NCI-H345 treated with DMSO at 0.1 percent for 48 hours (cell line): ENCODE measurements around the gene UGGT2.
"Not testable (repeated sequence)": the region's sequence is repeated elsewhere in the genome, so short reads cannot be mapped to it uniquely, and the experiment has no call there.

Source experiments
- DNase-seq: peaks from one replicate; lab custom pipeline; 2025; ENCODE audit not compliant: unreplicated experiment; lab: John Stamatoyannopoulos, UW

Gene UGGT2

GRCh38 chr13:95972651-95973050 lies 80.5 kb downstream of the UGGT2 start:
- not testable (repeated sequence) for DNase-seq

- DNase-seq, result no peak
Measured at GRCh38 chr13:95970878-95971277, 82.3 kb downstream of the UGGT2 start.

DNA sequence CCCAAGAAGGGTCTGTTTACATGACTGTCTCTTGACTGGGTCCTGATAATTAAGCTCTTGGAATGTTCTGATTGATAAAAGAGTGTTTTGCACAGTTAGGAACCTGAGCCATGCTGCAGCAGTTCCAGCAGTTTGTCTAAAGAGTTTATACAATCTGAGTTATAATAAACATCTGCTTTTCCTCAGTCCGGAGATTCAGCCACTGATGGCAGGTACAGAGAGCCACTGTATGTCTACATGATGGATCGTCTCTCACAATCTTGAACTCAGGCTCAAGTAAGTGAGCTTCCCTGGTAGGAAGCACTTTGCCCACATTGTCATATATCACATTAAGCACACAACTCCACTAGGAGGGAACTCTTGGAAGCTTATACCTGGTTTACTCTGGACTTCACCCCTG lies 84.3 kb downstream of the UGGT2 start:
- DNase-seq, result no peak

- DNase-seq, result no peak
Measured at GRCh38 chr13:95957331-95957730, 95.9 kb downstream of the UGGT2 start.

- no peak for DNase-seq
Measured at GRCh38 chr13:95956589-95957148, 96.5 kb downstream of the UGGT2 start.

GRCh38 chr13:95955719-95956118 lies 97.5 kb downstream of the UGGT2 start:
- no peak for DNase-seq

- no peak for DNase-seq
Measured at GRCh38 chr13:95955255-95955654, 97.9 kb downstream of the UGGT2 start.

GRCh38 chr13:95954266-95954665 lies 98.9 kb downstream of the UGGT2 start:
- no peak for DNase-seq

GRCh38 chr13:95950103-95950502 lies 103.1 kb downstream of the UGGT2 start:
- DNase-seq, result no peak

DNA sequence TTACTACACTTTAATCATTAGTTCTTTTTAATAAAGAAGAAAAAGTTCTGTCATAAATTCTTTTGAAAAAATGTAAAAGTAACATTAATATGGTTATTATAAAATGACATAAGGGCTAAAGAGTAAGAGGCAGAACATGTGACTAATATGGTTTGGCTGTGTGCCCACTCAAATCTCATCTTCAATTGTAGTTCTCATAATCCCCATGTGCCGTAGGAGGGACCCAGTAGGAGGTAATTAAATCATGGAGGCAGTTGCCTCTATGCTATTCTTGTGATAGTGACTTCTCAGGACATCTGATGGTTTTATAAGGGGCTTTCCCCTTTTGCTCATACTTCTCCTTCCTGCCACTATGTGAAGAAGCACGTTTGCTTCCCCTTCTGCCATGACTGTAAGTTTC lies 104.5 kb downstream of the UGGT2 start:
- no peak for DNase-seq

DNA sequence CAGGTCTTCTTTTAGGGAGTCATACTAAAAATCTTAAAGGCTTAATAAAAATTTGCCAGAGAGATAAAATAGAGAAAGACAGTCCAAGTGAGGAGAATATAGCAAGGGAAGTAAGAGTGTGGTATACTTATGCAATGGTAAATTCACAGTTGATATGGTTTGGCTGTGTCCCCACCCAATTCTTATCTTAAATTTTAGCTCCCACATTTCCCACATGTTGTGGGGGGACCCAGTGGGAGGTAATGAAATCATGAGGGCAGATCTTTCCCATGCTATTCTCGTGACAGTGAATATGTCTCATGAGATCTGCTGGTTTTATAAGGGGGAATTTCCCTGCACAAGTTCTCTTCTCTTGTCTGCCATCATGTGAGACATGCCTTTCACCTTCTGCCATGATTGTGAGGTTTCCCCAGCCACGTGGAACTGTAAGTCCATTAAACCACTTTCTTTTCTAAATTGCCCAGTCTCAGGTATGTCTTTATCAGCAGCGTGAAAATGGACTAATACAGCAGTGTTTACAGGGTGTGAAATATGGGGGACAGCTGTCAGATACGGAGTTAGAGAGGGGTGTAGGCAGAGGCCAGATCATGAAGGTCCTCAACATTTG lies 115.4 kb downstream of the UGGT2 start:
- no peak for DNase-seq

DNA sequence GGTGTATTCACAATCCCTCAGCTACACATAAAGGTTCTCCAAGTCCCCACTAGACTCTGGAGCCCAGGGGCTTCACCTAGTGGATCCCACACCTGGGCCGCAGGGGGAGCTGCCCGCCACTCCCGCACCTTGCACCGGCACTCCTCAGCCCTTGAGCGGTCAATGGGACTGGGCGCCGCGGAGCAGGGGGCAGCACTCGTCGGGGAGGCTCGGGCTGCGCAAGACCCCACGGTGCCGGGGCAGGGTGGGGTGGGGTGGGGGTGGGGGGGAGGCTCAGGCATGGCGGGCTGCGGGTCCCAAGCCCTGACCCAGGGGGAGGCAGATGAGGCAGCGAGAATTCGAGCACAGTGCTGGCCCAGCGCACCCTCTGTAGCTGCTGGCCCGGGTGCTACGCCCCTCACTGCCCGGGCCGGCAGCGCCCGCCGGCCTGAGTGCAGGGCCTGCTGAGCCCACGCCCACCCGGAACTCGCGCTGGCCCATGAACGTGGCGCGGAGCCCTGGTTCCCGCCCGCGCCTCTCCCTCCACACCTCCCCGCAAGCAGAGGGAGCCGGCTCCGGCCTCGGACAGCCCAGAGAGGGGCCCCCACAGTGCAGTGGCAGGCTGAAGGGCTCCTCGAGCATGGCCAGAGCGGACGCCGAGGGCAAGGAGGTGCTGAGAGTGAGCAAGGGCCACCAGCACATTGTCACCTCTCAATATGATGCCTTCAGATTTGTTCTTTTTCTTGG lies 121.7 kb downstream of the UGGT2 start:
- DNase-seq, result no peak

GRCh38 chr13:95929430-95929829 lies 123.8 kb downstream of the UGGT2 start:
- DNase-seq, result no peak

DNA sequence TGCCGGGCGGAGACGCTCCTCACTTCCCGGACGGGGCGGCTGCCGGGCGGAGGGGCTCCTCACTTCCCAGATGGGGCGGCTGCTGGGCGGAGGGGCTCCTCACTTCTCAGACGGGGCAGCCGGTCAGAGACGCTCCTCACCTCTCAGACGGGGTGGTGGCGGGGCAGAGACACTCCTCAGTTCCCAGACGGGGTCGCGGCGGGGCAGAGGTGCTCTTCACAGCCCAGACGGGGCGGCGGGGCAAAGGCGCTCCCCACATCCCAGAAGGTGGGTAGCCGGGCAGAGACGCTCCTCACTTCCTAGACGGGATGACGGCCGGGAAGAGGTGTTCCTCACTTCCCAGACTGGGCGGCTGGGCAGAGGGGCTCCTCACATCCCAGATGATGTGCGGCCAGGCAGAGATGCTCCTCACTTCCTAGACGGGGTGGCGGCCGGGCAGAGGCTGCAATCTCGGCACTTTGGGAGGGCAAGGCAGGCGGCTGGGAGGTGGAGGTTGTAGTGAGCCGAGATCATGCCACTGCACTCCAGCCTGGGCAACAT lies 124.8 kb downstream of the UGGT2 start:
- DNase-seq, result not testable (repeated sequence)

DNA sequence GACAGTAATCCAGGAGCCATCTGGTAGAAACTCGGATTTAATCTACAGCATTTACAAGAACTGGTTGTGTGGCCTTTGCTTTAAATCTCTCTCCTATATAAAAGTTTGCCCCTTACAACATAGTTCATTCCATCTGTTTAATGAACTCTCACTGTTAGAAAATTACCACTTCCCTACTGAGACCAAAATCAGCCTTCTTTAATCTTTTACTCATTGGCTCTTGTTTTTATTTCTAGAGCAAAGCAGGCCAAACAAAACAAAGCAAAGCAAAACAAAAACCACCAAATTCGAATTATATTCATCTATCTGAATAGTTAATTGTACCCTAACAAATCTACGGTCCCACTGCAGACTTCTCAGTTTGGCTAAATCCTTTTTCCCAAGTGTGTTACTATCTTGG lies 127.0 kb downstream of the UGGT2 start:
- no peak for DNase-seq

DNA sequence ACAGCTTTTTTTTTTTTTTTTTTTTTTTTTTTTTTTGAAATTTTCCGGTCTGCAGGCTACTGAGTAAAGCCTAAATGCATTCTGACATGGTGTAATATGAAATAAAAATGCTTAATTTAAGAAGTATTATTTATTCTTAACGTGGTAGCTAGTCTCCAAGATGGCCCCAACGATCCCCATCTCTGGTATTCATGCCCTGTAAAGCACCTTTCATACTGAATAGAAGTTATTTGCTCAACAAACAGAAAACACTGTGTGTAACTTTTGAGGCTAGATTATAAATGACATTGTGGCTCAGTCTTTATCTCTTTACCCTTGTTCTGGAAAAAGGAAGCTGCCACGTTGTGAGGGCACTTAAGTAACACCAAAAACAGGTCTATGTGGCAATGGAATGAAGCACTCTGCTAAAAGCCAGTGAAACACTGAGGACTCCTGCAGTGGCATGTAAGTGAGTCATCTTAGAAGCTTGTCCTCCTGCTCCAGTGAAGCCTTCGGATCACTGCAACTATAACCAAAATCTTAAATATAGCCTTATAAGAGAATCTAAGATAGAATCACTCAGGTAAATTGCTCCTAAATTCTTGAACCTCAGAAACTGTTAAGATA lies 128.7 kb downstream of the UGGT2 start:
- no peak for DNase-seq

- no peak for DNase-seq
Measured at GRCh38 chr13:95921485-95921884, 131.7 kb downstream of the UGGT2 start.

DNA sequence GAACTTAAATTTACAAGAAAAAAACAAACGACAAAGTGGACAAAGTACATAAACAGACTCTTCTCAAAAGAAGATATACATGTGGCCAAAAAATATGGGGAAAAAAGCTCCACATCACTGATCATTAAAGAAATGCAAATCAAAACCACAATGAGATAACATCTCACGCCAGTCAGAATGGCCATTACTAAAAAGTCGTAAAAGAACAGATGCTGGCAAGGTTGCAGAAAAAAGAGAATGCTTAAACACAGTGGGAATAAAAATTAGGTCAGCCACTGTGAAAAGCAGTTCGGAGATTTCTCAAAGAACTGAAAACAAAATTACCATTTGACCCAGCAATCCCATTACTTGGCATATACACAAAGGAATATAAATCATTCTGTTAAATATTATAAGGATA lies 132.7 kb downstream of the UGGT2 start:
- DNase-seq, result no peak

GRCh38 chr13:95918860-95919259 lies 134.3 kb downstream of the UGGT2 start:
- DNase-seq, result no peak

DNA sequence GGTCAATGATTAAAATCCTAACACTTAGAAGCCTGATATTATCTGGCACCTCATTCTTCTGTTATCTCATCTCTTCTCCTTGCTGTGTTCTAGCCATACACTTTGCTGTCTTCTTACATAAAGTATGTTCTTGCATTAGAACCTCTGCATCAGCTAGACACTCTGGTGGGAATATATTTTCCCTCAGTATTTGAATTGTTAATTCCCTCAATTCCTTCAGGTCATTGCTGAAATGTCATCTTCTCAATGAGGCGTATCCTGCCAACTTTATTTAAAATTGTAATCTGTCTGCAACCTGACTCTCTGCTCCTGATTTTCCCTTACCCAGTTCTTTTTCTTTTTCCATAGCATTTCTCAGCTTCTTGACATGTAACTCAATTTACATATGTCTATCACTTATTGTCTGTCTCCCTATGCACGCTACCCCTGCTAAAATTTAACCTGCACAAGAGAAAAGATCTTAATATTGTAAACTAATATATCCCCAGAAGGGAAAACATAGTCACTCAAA lies 138.2 kb downstream of the UGGT2 start:
- DNase-seq, result no peak

GRCh38 chr13:95906999-95907398 lies 146.2 kb downstream of the UGGT2 start:
- DNase-seq, result no peak

DNA sequence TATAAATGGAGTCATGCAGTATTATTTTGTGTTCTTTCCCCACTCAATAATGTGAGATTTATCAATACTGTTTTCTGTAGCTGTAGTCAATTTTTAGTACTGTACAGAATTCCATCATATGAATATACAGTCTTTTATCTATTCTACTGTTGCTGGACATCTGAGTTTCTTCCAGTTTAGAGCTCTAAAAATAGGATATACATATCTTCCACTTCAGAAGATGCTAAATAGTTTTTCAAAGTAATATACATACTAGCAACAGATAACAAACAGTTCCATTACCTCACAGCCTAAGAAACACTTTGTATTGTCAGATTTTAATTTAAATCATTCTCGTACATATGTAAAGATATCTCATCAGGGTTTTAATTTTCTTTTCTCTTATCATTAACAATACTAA lies 149.6 kb downstream of the UGGT2 start:
- DNase-seq, result no peak
